HG03558 (cell line): ENCODE data around the gene B4GALT1.

ENCODE experiments used
- ATAC-seq: cut with Tn5 transposase; IDR thresholded peaks from one replicate; pipeline ENCODE4 v1.9.1; 2021; ENCODE audit warnings: moderate number of reproducible peaks; ENCODE audit not compliant: unreplicated experiment; ENCODE audit errors: extremely low read depth

B4GALT1 gene

GRCh38 chr9:33143241-33143661 is 23.9 kb downstream of the B4GALT1 start:
- ATAC-seq = no peak

DNA sequence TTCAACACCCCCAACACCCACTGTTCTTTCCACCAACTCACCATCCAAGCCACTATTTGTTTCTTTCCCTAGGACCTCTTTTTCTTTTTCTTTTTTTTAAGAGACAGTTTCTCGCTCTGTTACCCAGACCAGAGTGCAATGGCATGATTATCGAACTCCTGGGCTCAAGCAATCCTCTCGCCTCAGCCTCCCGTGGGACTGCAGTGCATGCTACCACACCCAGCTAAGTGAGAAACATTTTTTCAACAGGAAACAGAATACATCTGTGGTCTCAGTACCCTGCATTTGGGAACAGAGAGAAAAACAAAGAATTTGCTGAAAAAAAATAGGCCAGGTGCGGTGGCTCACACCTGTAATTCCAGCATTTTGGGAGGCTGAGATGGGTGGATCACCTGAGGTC is 24.6 kb downstream of the B4GALT1 start:
- ATAC-seq = peak; percentile 29

DNA sequence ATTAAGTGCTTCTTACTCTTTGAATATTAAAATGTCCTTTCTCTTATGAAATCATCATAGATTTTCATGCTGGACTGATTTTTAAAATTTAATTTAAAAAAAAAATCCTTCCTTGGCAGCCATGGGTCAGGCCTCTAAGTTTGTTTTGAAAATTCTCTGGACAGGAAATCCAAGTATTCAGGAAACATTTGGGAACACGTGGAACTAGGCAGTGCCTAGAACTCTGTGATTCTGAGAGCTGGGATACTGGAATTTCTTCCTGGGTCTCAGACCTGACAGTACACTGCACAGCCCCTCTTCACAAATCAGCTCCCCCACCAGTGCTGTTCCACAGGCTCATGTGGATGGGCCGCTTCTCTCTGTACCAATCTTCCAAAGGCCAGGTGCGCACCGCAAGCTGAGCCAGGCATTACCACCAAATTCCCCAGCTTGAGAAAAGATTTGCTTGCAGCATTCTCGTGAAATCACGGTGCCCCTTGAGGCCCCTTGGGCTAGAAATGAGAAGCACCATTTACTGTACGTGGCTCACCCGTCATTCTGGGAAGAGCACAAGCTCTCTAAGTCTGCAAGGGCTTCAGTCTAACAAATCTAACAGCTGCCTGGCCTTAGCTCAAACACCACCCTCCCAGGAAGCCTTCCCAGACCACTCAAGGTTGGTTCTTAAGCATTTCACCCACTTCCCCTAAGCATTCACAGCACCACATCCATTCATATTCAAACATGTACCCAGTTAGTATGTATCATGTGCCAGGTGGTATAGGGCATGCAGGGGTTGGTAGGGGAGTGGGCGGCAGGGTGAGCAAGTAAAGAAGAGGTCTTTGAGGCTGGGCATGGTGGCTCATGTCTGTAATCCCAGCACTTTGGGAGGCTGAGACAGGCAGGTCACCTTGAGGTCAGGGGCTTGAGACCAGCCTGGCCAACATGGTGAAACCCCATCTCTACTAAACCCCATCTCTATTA is 26.5 kb downstream of the B4GALT1 start:
- no peak for ATAC-seq

DNA sequence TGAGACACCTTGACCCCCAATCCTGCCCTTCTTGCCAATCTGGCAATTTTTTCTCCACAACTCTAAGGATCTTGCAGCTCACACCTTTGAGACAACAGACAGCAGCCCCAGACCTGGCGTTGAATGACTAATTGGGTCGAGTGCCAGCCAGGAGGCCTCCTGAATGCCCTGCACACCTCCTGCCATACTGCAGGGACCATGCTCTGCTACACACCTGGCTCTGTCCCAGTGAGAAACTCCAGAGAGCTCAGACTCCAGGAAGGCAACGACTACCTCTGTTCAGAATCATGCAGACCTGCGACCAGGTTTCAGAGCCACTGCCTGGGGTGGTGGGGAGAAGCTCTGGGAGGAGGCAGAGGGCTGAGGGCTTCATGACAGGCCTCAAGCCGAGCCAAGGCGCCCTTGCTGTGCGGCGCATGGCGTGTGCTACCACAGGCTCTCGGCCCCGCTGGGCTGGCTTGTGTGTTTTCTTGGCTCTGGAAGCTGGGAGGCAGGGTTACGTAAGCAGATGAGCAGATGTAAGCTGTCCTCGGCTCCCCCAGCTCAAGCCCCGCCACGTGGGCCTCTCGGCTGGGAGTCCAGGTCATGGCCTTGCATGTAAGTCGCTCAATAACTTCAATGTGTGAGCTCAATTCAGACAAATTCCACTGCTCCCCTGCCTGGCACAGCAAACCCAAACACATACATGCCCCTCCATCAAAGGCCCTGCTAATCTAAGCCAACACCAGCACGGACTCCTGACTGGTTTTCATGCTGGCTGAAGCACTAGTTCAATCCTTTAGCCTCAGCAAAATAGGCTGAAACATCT is 27.5 kb downstream of the B4GALT1 start:
- ATAC-seq = no peak

DNA sequence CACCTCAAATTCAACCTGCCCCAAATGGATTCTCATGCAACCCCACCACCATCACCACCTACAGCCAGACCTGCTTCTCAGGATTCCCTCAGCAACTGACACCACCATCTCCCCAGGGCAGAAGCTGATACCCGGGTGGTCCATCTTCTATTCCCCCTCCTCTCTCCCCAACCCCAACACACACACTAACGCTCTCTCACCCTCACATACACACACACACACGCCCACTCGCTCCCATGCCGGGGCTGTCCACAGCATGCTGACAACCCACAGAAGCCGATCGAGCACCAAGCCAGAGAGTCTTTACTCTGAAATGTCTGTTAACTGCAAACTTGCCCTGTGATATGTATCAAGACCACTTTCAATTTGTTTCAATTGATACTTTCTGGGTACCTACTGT is 28.4 kb downstream of the B4GALT1 start:
- ATAC-seq = no peak

GRCh38 chr9:33137781-33138264 is 29.3 kb downstream of the B4GALT1 start:
- no peak for ATAC-seq

GRCh38 chr9:33136721-33137670 is 30.1 kb downstream of the B4GALT1 start:
- ATAC-seq = no peak

- ATAC-seq = no peak
Observed at GRCh38 chr9:33135470-33135958, 31.6 kb downstream of the B4GALT1 start.

- ATAC-seq = no peak
Observed at GRCh38 chr9:33135031-33135461, 32.1 kb downstream of the B4GALT1 start.

GRCh38 chr9:33133186-33133585 is 34.0 kb downstream of the B4GALT1 start:
- no peak for ATAC-seq

- no peak for ATAC-seq
Observed at GRCh38 chr9:33131790-33132772, 35.1 kb downstream of the B4GALT1 start.

DNA sequence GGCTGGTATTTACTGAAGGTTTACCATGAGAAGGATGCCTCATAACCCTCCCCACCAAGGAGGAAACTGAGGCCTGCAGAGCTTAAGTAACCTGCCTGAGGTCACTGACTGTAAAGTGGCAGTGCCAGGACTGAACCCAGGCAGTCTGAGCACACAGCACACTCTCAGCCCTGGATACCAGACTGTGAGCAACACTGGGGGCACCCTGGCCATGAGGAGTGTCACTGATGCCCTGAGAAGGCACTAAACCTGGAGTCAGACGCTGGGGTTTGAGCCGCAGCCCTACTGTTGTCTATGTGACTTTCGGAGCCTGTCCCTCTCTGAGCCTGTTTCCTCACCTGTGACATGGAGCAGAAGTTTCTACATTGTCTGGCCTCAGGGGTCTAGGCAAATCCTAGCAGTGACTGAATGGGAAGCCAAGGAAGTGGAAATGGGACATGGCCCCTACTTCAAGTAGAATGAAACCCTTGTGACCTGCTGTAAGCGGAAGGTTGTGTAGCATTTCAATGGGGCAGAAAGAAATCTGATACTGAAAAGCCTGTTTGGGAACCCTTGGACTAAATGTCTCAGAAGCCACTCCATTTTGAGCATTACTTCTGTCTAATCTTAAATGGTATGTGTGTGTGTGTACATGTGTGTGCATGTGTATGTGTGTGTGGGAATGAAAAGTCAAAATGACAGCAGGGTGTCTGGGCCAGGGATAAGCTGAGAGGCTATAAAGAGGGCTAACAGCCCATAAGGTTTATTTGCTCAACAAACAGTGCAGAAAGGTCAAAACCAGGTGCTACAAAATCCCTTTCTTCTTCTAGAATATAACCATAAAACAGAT is 36.0 kb downstream of the B4GALT1 start:
- no peak for ATAC-seq

GRCh38 chr9:33129886-33130881 is 37.0 kb downstream of the B4GALT1 start:
- peak; percentile 80 for ATAC-seq

DNA sequence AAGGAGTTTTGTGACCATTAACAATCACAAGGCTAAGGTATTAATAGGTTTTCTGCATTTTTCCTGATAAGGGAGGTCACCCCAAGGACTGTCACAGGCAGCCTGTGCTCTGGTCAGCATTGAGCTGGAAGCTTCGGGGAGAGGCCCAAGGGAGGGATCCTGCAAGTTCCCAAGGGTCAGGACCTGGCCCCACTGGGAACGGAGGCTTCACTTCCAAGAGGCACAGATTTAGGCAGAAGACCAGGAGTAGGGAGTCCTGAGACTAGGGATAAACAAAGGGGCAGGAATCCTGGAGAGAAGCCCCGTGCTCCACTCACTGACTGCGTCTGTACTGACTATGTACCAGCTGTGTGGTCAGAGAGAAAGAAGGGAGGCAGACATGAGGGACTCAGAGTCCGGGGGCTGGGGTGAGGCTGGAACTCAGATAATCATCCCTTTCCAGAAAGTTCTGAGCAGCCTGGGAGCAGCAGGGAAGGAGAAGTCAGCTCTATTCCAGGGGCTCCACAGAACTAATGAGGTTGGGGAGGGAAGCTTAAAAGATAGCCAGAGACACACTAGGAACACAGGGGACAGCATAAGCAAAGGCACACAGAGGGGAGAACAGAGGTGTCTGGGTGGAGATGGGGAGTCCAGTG is 37.8 kb downstream of the B4GALT1 start:
- ATAC-seq = no peak

- no peak for ATAC-seq
Observed at GRCh38 chr9:33128570-33128969, 38.6 kb downstream of the B4GALT1 start.

DNA sequence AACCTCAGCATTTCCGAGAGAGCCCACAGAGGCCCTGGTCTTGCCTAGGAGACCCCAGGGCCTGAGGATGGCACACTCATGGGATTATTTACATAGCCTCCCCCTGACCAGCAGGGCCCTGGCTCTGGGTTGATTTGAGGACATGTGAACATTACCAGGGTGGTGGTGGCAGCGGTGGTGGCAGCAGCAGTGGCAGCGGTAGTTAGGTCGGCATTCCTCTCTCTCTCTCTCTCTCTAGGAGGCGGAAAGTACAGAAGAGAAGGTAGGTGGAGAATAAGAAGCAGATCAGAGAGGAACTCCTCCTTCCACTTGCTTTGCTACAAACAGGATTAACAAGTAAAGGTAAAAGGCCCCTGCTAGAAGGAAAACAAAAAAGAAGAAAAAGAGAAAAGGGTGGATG is 39.3 kb downstream of the B4GALT1 start:
- no peak for ATAC-seq
